BLaER1 treated with 17β-estradiol and CSF1 and Interleukin-3, amounts not matched to agents 10 nM and 100 nM (cell line): ENCODE data around the gene SLC39A7.

Experiments
- H3K27ac ChIP-seq, 11 experiments: shearing (Covaris generic); formaldehyde crosslinking; 2 replicates each; pipeline ENCODE4 v1.8.1; 2022
- H3K27me3 ChIP-seq, 11 experiments: shearing (Covaris generic); formaldehyde crosslinking; 2 replicates each; pipeline ENCODE4 v1.8.1; 2022
- H3K36me3 ChIP-seq, 11 experiments: shearing (Covaris generic); formaldehyde crosslinking; 2 replicates each; pipeline ENCODE4 v1.8.1; 2022
- H3K4me1 ChIP-seq, 10 experiments: shearing (Covaris generic); formaldehyde crosslinking; 2 replicates each; pipeline ENCODE4 v1.8.1; 2022
- H3K4me2 ChIP-seq, 11 experiments: shearing (Covaris generic); formaldehyde crosslinking; 2 replicates each; pipeline ENCODE4 v1.8.1; 2022
- H3K4me3 ChIP-seq, 10 experiments: shearing (Covaris generic); formaldehyde crosslinking; 2 replicates each; pipeline ENCODE4 v1.8.1; 2022
- H3K9ac ChIP-seq, 11 experiments: shearing (Covaris generic); formaldehyde crosslinking; 2 replicates each; pipeline ENCODE4 v1.8.1; 2022
- H3K9me3 ChIP-seq, 11 experiments: shearing (Covaris generic); formaldehyde crosslinking; replicated peaks in 1 of 11; 2 replicates each; pipeline ENCODE4 v1.8.1; 2022
- H4K20me1 ChIP-seq, 11 experiments: shearing (Covaris generic); formaldehyde crosslinking; 2 replicates each; pipeline ENCODE4 v1.8.1; 2022
- Cebpa-rat ChIP-seq, 11 experiments: shearing (Covaris generic); IDR thresholded peaks; 2 replicates each; pipeline ENCODE4 v1.8.1; 2022

Gene SLC39A7

GRCh38 chr6:33204165-33204414 lies 3.4 kb downstream of the SLC39A7 start:
- no peaks in the 10 kb centered on the region for H3K9me3 ChIP-seq
- H3K4me1 ChIP-seq, result peaks cover 50 to 64% (median 59%) of the 10 kb centered on the region in 10 experiments
- peak overlapping the region; percentile 93 to 100 (median 100) for H3K4me2 ChIP-seq
- peak overlapping the region; percentile 65 to 83 (median 73); a peak in 17 of 20 replicates for H3K4me3 ChIP-seq
- 0 out of 22 replicates have a peak overlapping the region, but pooled peaks of 1 of the 11 experiments have one; percentile 65 for H3K27ac ChIP-seq
- peaks cover 0 to 26% (median 6%) of the 10 kb centered on the region in 11 experiments; a peak in 8 of 22 replicates for H4K20me1 ChIP-seq
- no peak for TF ChIP-seq Cebpa-rat (IDR thresholded peaks at IDR 0.05)
- peaks cover 0 to 23% (median 10%) of the 10 kb centered on the region in 11 experiments; a peak in 11 of 22 replicates for H3K27me3 ChIP-seq
- peak overlapping the region in 5 of 11 experiments; percentile 11 to 81 (median 80); a peak in 5 of 22 replicates for H3K9ac ChIP-seq
- peaks cover 19 to 27% (median 25%) of the 10 kb centered on the region in 11 experiments for H3K36me3 ChIP-seq

GRCh38 chr6:33204415-33205190 lies 3.9 kb downstream of the SLC39A7 start, which contains the start of gene HSD17B8:
TSS of gene HSD17B8 (plus strand) at chr6:33204655. CDS start at chr6:33204669, 14 bp downstream.
- H3K9me3 ChIP-seq, result no peaks in the 10 kb centered on the region
- peak within 1 kb of the TSS; percentile 67 to 87 (median 80) for H3K9ac ChIP-seq
- peak within 1 kb of the TSS; percentile 93 to 100 (median 100) for H3K4me2 ChIP-seq
- H3K27me3 ChIP-seq, result peaks cover 0 to 23% (median 10%) of the 10 kb centered on the region in 11 experiments; a peak in 11 of 22 replicates
- H3K27ac ChIP-seq, result peak within 1 kb of the TSS; percentile 11 to 67 (median 55); a peak in 20 of 22 replicates
- no peak for TF ChIP-seq Cebpa-rat (IDR thresholded peaks at IDR 0.05)
- peaks cover 0 to 29% (median 6%) of the 10 kb centered on the region in 11 experiments; a peak in 8 of 22 replicates for H4K20me1 ChIP-seq
- H3K4me1 ChIP-seq, result peaks cover 53 to 65% (median 59%) of the 10 kb centered on the region in 10 experiments
- peak within 1 kb of the TSS; percentile 65 to 83 (median 73) for H3K4me3 ChIP-seq
- H3K36me3 ChIP-seq, result peaks cover 21 to 30% (median 27%) of the 10 kb centered on the region in 11 experiments

GRCh38 chr6:33205191-33206026 lies 4.7 kb downstream of the SLC39A7 start:
- TF ChIP-seq Cebpa-rat (IDR thresholded peaks at IDR 0.05), result no peak
- peak overlapping the region; percentile 93 to 100 (median 100) for H3K4me2 ChIP-seq
- H3K9me3 ChIP-seq, result no peaks in the 10 kb centered on the region
- peaks cover 0 to 23% (median 10%) of the 10 kb centered on the region in 11 experiments; a peak in 11 of 22 replicates for H3K27me3 ChIP-seq
- peak overlapping the region; percentile 67 to 87 (median 80) for H3K9ac ChIP-seq
- H4K20me1 ChIP-seq, result peaks cover 0 to 35% (median 6%) of the 10 kb centered on the region in 11 experiments; a peak in 8 of 22 replicates
- peak overlapping the region; percentile 65 to 83 (median 73) for H3K4me3 ChIP-seq
- peaks cover 54 to 68% (median 58%) of the 10 kb centered on the region in 10 experiments for H3K4me1 ChIP-seq
- peaks cover 28 to 38% (median 35%) of the 10 kb centered on the region in 11 experiments for H3K36me3 ChIP-seq
- H3K27ac ChIP-seq, result peak overlapping the region in 5 of 11 experiments; percentile 54 to 67 (median 63); a peak in 7 of 22 replicates

- H3K4me1 ChIP-seq, result peaks cover 52 to 66% (median 57%) of the 10 kb centered on the region in 10 experiments
- H3K9me3 ChIP-seq, result no peaks in the 10 kb centered on the region
- TF ChIP-seq Cebpa-rat (IDR thresholded peaks at IDR 0.05), result no peak
- H3K27me3 ChIP-seq, result peaks cover 0 to 23% (median 10%) of the 10 kb centered on the region in 11 experiments; a peak in 11 of 22 replicates
- H3K9ac ChIP-seq, result no peak overlapping the region
- H3K27ac ChIP-seq, result no peak overlapping the region
- peaks cover 0 to 35% (median 6%) of the 10 kb centered on the region in 11 experiments; a peak in 8 of 22 replicates for H4K20me1 ChIP-seq
- H3K4me3 ChIP-seq, result no peak overlapping the region
- peaks cover 30 to 45% (median 39%) of the 10 kb centered on the region in 11 experiments for H3K36me3 ChIP-seq
- peak overlapping the region in 3 of 11 experiments; percentile 96 to 100 (median 100); a peak in 5 of 22 replicates for H3K4me2 ChIP-seq
Observed at GRCh38 chr6:33206027-33206863, 5.6 kb downstream of the SLC39A7 start.

- Histone ChIP-seq H4K20me1 (peaks cover 0 to 27% (median 6%) of the 10 kb centered on the region in 11 experiments; a peak in 8 of 22 replicates), H3K4me1 (peaks cover 44 to 59% (median 50%) of the 10 kb centered on the region in 10 experiments), H3K9ac (peak overlapping the region; percentile 77 to 96 (median 91)), H3K36me3 (peaks cover 29 to 46% (median 38%) of the 10 kb centered on the region in 11 experiments), H3K27me3 (peaks cover 1 to 30% (median 16%) of the 10 kb centered on the region in 11 experiments; a peak in 20 of 22 replicates), H3K4me3 (peak overlapping the region; percentile 64 to 96 (median 88)), H3K4me2 (peak overlapping the region; percentile 80 to 100 (median 97)), H3K9me3 (no peaks in the 10 kb centered on the region), H3K27ac (peak overlapping the region in 8 of 11 experiments; percentile 78 to 91 (median 86); a peak in 10 of 22 replicates)
- no peak for TF ChIP-seq Cebpa-rat (IDR thresholded peaks at IDR 0.05)
Observed at GRCh38 chr6:33206864-33207551, 6.3 kb downstream of the SLC39A7 start.

GRCh38 chr6:33207552-33208090 lies 7.0 kb downstream of the SLC39A7 start:
- H3K9me3 ChIP-seq, result no peaks in the 10 kb centered on the region

More at GRCh38 chr6:33207552-33208090, 7.0 kb downstream of the SLC39A7 start:
- peak overlapping the region; percentile 78 to 91 (median 87) for H3K27ac ChIP-seq
- H3K36me3 ChIP-seq, result peaks cover 22 to 44% (median 34%) of the 10 kb centered on the region in 11 experiments
- H3K4me1 ChIP-seq, result peaks cover 43 to 59% (median 50%) of the 10 kb centered on the region in 10 experiments
- peaks cover 0 to 26% (median 6%) of the 10 kb centered on the region in 11 experiments; a peak in 7 of 22 replicates for H4K20me1 ChIP-seq
- peak overlapping the region; percentile 77 to 96 (median 91) for H3K9ac ChIP-seq
- H3K27me3 ChIP-seq, result peaks cover 8 to 36% (median 22%) of the 10 kb centered on the region in 11 experiments
- TF ChIP-seq Cebpa-rat (IDR thresholded peaks at IDR 0.05), result no peak
- H3K4me2 ChIP-seq, result peak overlapping the region; percentile 80 to 100 (median 97)
- H3K4me3 ChIP-seq, result peak overlapping the region; percentile 64 to 96 (median 88)
